HCEC 1CT (cell line): ENCODE measurements around the gene CLASP1.

Source experiments
- DNase-seq: peaks from one replicate; pipeline ENCODE4 v3.0.0-alpha.2; 2017

The CLASP1 gene

GRCh38 chr2:121534007-121534406 is 115.3 kb downstream of the CLASP1 start:
- no peak for DNase-seq

DNA sequence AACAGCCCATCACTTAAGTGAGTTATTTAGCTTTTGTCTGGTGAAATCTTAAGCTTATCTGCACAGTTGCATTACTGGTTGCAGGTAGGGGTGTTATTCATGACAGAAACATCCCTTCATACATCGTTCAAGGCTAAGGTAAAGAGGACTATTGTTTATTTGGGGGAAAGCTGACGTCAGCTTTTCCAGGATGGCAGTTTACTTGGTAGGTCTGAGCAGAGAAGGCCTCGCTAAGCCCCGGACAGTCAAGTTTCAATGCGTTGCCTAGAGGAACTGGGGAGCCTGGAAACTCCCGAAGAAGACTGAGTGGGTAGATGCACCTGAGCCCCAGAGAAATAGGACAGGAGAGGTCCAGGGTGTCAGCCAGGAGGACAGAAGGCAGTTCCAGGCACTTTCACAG is 116.4 kb downstream of the CLASP1 start:
- no peak for DNase-seq

- peak; percentile 71 for DNase-seq
These were observed 116.9 kb downstream of the CLASP1 start for GRCh38 chr2:121532347-121532766.

GRCh38 chr2:121530212-121530705 is 119.0 kb downstream of the CLASP1 start:
- DNase-seq: peak; percentile 74

DNA sequence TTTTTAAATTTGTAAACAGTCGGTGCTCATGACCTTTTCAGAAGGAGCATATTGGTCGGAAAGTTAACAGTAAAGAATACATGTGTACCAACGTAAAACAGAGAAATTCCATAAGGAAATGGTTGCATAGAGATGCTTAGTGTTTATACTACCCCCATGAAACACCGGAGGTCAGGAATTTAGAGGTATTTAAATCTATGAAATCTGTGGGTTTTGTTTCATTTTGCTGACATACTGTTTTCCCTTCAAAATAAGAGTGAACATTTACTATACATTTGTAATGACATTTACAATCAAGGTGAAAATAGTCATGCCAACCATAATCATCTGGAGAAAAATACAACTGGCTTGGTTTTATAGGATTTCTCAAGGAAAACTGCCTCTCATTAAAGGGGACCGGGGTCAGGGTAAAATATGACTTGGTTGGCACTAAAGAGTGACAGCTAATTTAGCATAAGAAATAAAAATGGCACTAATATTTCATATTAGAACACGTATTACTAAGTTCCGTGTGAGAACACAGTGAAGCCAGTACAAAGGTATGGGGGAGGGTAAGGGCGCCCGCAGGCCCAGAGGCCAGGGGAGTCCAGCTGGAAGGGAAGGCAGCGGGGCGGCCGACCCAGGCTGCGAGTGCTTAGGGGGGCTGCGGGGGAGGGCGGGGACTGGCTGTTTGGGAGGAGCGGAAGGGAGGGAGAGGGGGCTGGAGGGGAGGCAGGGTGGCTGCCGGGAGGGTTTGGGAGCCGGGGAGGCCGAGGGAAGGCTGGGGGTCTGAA is 119.6 kb downstream of the CLASP1 start:
- DNase-seq: peak; percentile 58

DNA sequence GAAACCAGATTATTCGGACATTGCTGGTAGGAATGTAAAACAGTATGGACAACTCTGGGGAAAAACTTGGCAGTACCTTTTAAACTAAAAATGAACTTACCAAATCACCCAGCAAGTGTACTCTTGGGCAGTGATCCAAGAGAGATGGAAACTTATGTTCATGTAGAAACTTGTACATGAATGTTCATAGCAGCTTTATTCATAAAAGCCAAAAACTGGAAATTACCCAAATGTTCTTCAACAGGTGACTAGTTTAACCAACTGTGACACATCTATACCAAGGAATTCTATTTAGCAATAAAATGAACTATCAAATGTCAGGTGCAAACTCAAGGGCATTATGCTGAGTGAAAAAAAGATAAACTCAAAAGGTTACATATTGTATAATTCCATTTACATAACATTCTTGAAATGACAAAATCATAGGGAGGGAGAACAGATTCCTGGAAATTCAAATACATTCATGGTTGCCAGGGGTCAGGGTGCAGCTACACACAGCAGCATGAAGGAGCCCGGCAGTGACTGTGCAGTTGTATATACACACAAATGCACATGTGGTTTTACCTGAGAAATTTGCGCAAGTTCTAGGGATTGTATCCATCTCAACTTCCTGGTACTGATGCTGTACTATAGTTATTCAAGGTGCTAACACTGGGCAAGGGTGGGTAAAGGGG is 122.1 kb downstream of the CLASP1 start:
- DNase-seq: no peak

GRCh38 chr2:121524685-121525425 is 124.4 kb downstream of the CLASP1 start:
- DNase-seq: no peak

- no peak for DNase-seq
These were observed 127.9 kb downstream of the CLASP1 start for GRCh38 chr2:121521359-121521758.

- no peak for DNase-seq
These were observed 128.6 kb downstream of the CLASP1 start for GRCh38 chr2:121520641-121520994.

- no peak for DNase-seq
These were observed 129.3 kb downstream of the CLASP1 start for GRCh38 chr2:121519732-121520640.

DNA sequence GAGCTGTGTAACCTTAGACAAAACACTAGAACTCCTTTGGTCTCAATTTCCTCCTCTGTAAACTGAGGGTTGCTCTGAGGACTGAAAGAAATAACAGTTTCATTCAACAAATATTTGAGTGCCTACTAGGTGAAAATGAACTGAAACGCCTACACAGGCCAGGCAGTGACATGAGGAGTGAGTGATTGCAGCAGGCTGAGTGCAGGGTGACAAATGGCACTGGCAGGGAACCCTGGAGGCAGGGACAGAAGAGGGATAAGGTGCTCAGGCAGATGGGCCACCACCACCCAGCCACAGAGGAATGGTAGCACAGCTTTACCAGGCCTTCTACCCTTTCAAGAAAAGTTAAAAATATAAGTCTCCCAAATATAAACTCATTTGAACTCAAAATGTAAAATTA is 130.1 kb downstream of the CLASP1 start:
- no peak for DNase-seq

GRCh38 chr2:121513597-121514333 is 135.5 kb downstream of the CLASP1 start:
- no peak for DNase-seq

GRCh38 chr2:121510857-121511256 is 138.4 kb downstream of the CLASP1 start:
- no peak for DNase-seq

DNA sequence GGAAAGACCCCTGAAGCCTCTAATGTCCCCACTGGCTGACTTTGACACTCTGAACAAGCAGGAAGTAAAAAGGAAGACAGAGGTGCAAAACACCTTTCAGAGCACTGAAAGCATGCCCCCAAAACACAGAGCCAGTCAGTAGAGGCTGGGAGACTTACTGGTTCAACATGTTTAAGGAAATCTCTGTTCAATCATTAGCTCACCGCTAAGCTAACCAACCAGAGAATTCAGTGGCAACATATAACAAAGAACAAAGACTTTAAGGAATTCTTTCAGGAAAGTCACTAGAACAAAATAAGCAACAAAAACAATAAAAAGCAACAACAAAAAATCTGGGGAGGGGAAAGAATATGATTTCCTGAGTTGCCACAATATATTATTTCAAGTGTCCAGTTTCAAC is 142.6 kb downstream of the CLASP1 start:
- DNase-seq: no peak

DNA sequence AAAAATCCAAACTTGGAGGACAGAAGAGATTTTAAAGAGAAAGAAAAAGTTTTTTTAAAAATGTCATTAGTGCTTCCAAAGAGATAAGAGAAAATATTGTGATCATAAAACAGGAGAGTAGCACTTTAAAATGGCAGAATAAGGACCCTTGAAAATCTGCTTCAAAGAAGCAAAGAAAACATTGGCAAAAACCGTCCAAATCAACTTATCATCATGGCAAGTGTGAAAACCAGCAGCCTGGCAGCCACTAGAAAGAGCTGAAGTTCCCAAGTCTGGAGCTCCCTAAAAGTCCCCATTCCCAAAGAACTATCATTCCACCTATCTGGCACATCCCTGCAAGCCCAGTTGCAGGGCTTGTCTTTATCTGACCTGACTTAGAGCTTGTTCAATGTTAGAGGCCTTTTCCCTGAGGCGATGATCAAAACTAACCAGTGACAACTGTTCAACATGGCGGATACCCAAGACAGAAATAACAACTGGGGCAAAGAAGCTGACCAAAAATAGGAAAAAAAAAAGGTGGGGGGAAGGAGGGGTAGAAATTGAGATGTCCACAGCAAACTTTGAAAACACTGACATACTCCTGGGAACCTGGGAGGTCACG is 143.2 kb downstream of the CLASP1 start:
- DNase-seq: no peak

GRCh38 chr2:121505005-121505404 is 144.3 kb downstream of the CLASP1 start:
- DNase-seq: peak; percentile 70

GRCh38 chr2:121504316-121504715 is 144.9 kb downstream of the CLASP1 start:
- DNase-seq: peak; percentile 38

- peak; percentile 57 for DNase-seq
These were observed 146.5 kb downstream of the CLASP1 start for GRCh38 chr2:121502781-121503180.

DNA sequence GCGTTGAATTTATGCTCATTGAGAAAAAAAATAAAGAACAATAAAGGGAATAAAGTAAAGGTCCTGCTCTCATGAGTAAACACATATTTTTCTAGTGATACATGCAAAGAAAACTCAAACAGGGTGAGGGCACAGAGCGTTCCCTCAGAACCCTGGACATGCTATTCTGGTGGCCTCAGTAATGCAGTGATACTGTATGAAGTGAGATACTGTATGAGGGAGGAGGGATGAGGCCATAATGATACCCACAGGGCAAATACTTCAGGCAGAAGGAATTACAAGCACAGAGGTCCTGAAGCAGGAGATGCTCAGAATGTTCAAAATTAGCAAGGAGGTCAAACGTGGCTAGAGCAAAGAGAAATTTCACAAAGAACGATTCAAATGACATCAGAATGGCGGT is 147.0 kb downstream of the CLASP1 start:
- DNase-seq: peak; percentile 79

- DNase-seq: no peak
These were observed 147.7 kb downstream of the CLASP1 start for GRCh38 chr2:121501554-121501953.

DNA sequence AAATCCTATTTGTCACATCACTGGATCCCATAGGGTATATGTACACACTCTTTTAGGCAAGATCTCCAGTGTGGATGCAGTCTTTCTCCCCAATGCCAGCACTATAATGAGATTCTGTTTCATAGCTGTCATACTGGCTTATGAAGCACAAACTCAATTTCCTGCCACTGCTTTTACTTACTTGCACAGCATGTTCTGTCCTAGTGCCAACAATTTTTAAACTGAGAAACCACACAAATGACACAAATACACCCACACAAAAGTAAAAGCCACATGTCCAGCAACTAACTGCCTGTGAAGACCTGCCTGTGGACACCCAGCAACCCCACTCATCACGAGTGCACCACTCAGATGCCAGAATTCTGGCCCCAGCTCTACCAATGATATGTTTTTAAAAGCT is 148.2 kb downstream of the CLASP1 start:
- peak; percentile 66 for DNase-seq
